Lung (tissue), 12 donors: ENCODE measurements around the gene TRA2B. TPM values are rescaled to one million over a fixed set of nuclear protein-coding genes. Genes with fewer than 3 reads are reported as not detected.

Source experiments
- ATAC-seq: fragments of 200-7000 bp; cut with Tn5 transposase; one replicate; pipeline ENCODE4 v1.9.1; 2020; ENCODE audit warnings: moderate number of reproducible peaks; ENCODE audit not compliant: insufficient read depth, low FRiP score
- DNase-seq, 3 donors: peaks; one replicate each; pipeline ENCODE4 v3.0.0-alpha.2; 2013 to 2017
- H3K27ac ChIP-seq, 2 donors: one replicate each; pipeline ENCODE4 v1.5.1; 2013; ENCODE audit warnings: mild to moderate bottlenecking in 2 of 2, moderate library complexity in 2 of 2, control low read depth in 1 of 2, inconsistent platforms in 1 of 2, low read depth in 1 of 2, low read length in 1 of 2
- H3K27me3 ChIP-seq, 3 donors: one replicate each; pipeline ENCODE4 v1.5.1; 2013; ENCODE audit warnings: low read length in 2 of 3; ENCODE audit not compliant: control insufficient read depth in 3 of 3, insufficient read depth in 3 of 3
- H3K36me3 ChIP-seq, 4 donors: one replicate each; pipeline ENCODE4 v1.5.1; 2013; ENCODE audit warnings: low read length in 4 of 4, mild to moderate bottlenecking in 1 of 4, moderate library complexity in 1 of 4; ENCODE audit not compliant: control insufficient read depth in 4 of 4, insufficient read depth in 4 of 4
- H3K4me1 ChIP-seq, 5 donors: one replicate each; pipeline ENCODE4 v1.5.1; 2013; ENCODE audit warnings: low read length in 5 of 5, mild to moderate bottlenecking in 2 of 5, moderate library complexity in 1 of 5; ENCODE audit not compliant: control insufficient read depth in 5 of 5, insufficient read depth in 5 of 5
- H3K4me3 ChIP-seq: one replicate; pipeline ENCODE4 v1.5.1; 2013; ENCODE audit warnings: mild to moderate bottlenecking, control low read depth, moderate library complexity
- H3K9ac ChIP-seq, 2 donors: one replicate each; pipeline ENCODE4 v1.5.1; 2013; ENCODE audit warnings: low read length in 2 of 2, control low read depth in 1 of 2; ENCODE audit not compliant: insufficient read depth in 1 of 2
- H3K9me3 ChIP-seq, 4 donors: one replicate each; pipeline ENCODE4 v1.5.1; 2013; ENCODE audit warnings: low read length in 3 of 4, mild to moderate bottlenecking in 1 of 4, moderate library complexity in 1 of 4; ENCODE audit not compliant: control insufficient read depth in 4 of 4, insufficient read depth in 3 of 4
- CTCF ChIP-seq: IDR thresholded peaks from 2 replicates; pipeline ENCODE4 v1.5.1; 2012; ENCODE audit warnings: mild to moderate bottlenecking; ENCODE audit errors: control extremely low read depth, extremely low read depth
- WGBS, 2 donors: extraction: QIAGEN DNeasy Blood & Tissue Kit; methylation state at CpG; one replicate each; pipeline ENCODE4 v1.1.7; 2013; 5-methylcytosine and 5-hydroxymethylcytosine counted together
- polyA plus RNA-seq, 2 donors: library from polyadenylated mRNA; stranded (reverse); fragments of 200-250 nt; gene quantifications; one replicate each; pipeline ENCODE4 v1.2.1, GENCODE V29; 2013
- total RNA-seq, 2 donors: library from RNA; depleted of rRNA in 1 of 2; stranded (reverse); fragments of >200 nt in 1 of 2; gene quantifications; one replicate each; pipeline ENCODE4 v1.2.1, GENCODE V29; 2014 to 2021
- donor health status: control.
- donor health status: control.
- donor health status: Bipolar disorder and iron deficiency.
- donor health status: healthy.
- donor health status: DM: yes; HTN: yes; CAD: no.

Gene TRA2B
- total and polyA plus RNA-seq, 4 donors: 61.2 to 263 (median 95.4) TPM

DNA sequence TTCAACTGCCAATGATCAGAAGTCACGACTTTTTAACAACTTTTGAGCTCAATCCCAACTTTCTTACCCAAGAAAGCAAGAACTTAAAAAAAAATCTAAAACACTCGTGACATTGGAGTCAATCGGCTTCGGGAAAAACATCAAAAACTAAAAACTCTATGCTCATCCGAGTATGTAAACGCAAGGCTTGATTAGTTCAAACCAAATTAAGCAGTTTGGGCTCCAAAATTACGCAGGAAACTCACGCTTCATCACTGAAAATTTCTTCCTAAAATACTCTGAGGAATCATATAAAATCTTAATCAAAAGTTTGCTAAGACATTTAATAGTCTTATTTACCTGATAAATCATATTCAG, 1.6 kb downstream of the TRA2B start:
- ATAC-seq (no peak), DNase-seq (peak in 1 of 3 donors; percentile 29)
- 0 to 1% methylated on average over 8 of the region's 8 CpGs for WGBS, 2 donors
- no peak overlapping the region for H3K27ac ChIP-seq
- peaks cover 0 to 43% (median 18%) of the 10 kb centered on the region in 5 donors for H3K4me1 ChIP-seq
- H3K9me3 ChIP-seq: no peaks in the 10 kb centered on the region
- TF ChIP-seq CTCF: no peak
- H3K9ac ChIP-seq: peak overlapping the region; percentile 100
- no peaks in the 10 kb centered on the region for H3K27me3 ChIP-seq
- peaks cover 0 to 12% (median 0%) of the 10 kb centered on the region in 4 donors for H3K36me3 ChIP-seq
- peak overlapping the region; percentile 43 for H3K4me3 ChIP-seq

DNA sequence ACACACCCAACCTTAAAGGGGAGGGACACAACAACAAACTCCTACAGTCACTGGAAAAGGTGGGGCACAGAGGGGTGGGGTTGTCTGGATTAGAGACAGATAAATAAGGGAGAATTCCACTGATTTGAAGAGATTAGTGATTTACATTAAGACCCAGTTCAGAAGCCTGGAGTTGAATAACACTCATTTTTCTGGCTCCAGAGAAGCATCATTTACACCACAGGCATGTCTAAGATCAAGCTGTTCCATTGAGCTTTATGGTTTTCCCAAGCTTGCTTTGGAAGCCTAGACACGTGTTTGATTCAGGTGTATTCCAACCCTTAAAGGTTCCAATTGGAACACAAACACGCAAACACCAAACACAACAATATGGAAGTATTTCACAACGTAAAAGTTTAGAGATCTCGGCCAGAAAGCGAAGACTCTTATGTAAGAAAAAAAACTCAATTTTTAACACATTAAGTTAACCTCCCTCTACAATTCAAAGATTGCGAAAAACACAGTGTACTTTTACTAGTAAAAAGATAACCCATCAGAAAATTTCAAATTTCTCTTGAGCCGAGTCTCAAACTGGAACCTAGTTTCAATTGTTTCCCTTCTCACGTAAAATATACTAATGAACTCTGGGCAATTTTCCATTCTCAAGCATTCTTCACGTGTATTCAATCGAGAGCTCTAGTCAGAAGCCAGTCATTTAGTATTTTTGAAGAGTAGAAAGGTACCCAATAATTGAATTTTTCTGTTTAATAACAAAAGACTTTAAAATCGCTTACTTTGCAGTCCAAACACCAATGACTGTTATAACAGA, 2.1 kb downstream of the TRA2B start:
- Histone ChIP-seq H3K27me3 (no peaks in the 10 kb centered on the region), H3K27ac (peak overlapping the region in 1 of 2 donors; percentile 30), H3K4me1 (peaks cover 2 to 49% (median 24%) of the 10 kb centered on the region in 5 donors), H3K36me3 (peaks cover 0 to 12% (median under 1%) of the 10 kb centered on the region in 4 donors), H3K9me3 (no peaks in the 10 kb centered on the region), H3K4me3 (peak overlapping the region; percentile 46), H3K9ac (peak overlapping the region; percentile 100)
- ATAC-seq (no peak), DNase-seq (peak in 2 of 3 donors; percentile 57 to 71)
- WGBS, 2 donors: 2 to 3% methylated on average over 11 of the region's 11 CpGs
- no peak for TF ChIP-seq CTCF

DNA sequence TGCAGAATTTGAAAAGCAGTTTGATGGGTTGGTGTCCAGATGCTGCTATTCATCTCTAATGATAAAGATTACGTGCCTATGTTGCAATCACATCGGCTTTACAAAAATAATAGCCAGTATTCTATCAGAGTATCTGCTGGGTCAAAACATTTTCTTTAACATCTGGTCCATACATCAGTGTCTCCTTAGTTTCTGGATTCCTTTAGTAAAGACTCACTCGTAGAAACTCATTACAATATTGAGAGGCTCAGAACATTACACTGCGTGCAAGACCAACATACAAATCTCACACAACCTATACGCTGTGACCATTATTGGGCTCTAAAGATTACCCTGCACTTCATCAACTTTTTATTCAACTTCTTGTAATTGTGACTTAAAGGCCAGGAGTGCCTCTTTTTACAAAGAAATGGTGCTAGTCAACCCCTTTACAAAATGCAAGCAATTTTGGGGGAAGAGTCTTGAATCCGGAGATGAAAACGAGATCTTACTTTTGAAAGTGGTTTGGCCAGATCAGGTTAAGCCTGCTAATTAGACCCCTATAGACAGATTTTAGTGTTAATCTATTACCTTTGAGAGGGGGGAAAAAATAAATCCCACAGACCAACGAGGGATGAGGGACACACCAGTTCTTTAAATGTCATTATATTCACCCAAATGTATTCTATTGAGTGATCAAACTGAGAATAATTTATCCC, 2.9 kb downstream of the TRA2B start:
- WGBS, 2 donors: 1 to 2% methylated on average over 8 of the region's 8 CpGs
- no peak for ATAC-seq

More for the DNA sequence above, 2.9 kb downstream of the TRA2B start:
- H3K9ac ChIP-seq: peak overlapping the region; percentile 100
- peaks cover 0 to 14% (median 2%) of the 10 kb centered on the region in 4 donors for H3K36me3 ChIP-seq
- no peak overlapping the region for H3K27ac ChIP-seq
- no peak for TF ChIP-seq CTCF
- H3K27me3 ChIP-seq: no peaks in the 10 kb centered on the region
- H3K4me1 ChIP-seq: peaks cover 2 to 57% (median 29%) of the 10 kb centered on the region in 5 donors
- no peaks in the 10 kb centered on the region for H3K9me3 ChIP-seq
- H3K4me3 ChIP-seq: no peak overlapping the region
- DNase-seq: peak in 1 of 3 donors; percentile 39
